ENCODE measurements around the gene PCDHGA7.

- TF ChIP-seq POLR2A (IDR thresholded peaks at IDR 0.05) (no peak), POLR2AphosphoS5 (IDR thresholded peaks at IDR 0.05) (no peak), CTCF (IDR thresholded peaks at IDR 0.05) (no peak), EP300 (IDR thresholded peaks at IDR 0.05) (no peak)
Observed at GRCh38 chr5:141362719-141363118, 19.8 kb upstream of the PCDHGA7 start.
